SH-SY5Y (cell line): ENCODE results near the gene PRRT1B.

Experiments
- GATA2 ChIP-seq: IDR thresholded peaks from 2 replicates; pipeline ENCODE4 v1.6.1; 2011; ENCODE audit warnings: mild to moderate bottlenecking, low read depth, low read length
- GATA3 ChIP-seq: IDR thresholded peaks from 2 replicates; pipeline ENCODE4 v1.6.1; 2011; ENCODE audit warnings: low read depth, mild to moderate bottlenecking, low read length, moderate library complexity

Gene PRRT1B

DNA sequence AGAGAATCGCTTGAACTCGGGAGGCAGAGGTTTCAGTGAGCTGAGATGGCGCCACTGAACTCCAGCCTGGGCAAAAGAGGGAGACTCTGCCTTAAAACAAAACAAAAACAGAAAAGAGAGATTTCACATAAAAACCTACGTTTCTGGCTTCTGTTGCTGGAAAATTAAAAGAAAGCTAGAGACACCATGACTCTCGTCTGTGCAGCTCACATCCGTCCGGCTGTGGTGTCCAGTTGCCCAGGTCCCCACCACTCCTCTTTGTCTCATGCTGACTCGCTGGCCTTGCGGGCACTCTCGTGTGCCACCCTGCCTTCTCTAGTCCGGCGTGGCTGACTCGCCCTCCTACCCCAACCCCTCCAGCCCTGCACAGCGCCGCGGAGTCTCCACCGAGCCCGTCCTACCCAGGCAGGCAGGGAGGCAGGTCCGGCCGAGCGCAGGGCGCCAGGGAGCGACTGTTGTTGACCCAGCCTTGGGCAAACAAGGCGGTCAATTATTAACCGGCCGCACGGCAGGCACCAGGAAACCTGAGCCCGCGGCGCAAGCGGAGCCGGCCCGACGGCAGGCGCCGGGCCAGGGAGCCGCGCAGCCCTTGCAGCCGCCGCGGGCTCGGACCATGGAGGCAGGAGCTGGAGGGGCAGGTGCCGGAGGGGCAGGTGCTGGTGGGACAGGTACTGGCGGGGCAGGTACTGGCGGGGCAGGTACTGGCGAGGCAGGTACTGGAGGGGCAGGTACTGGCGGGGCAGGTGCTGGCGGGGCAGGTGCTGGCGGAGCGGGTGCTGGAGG is at the start of gene PRRT1B:
Gene PRRT1B, plus strand, starts transcription at position 521 of the 783 bp plus-strand sequence. Its CDS starts 93 bp downstream, at position 614.
- TF ChIP-seq GATA3 (no peak), GATA2 (no peak)

DNA sequence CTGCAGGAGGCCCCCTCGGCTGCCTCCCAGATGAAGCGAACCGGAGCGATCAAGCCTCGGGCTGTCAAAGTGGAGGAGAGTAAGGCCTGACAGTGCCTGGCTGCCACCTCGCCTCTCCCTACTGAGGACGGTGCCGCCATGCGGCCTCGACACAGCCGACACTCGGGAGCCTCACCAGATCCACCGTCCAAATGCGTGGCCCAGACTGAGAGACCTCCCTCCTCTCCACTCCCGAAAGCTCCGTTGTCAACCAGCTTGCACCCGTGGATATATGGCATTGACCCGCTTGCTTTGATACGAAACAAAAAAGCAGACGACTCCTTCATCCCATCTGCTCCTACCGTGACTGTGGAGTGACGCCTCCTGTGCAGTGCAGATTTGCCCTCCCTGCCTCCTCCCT is 49.5 kb upstream of the PRRT1B start:
- TF ChIP-seq GATA3 (no peak), GATA2 (no peak)

GRCh38 chr9:131496844-131497405 is 48.4 kb upstream of the PRRT1B start:
- TF ChIP-seq GATA3 (no peak), GATA2 (no peak)

- TF ChIP-seq GATA2: no peak
Observed at GRCh38 chr9:131499254-131499767, 46.0 kb upstream of the PRRT1B start.

- TF ChIP-seq GATA3: no peak
Observed at GRCh38 chr9:131500377-131500776, 44.9 kb upstream of the PRRT1B start.

DNA sequence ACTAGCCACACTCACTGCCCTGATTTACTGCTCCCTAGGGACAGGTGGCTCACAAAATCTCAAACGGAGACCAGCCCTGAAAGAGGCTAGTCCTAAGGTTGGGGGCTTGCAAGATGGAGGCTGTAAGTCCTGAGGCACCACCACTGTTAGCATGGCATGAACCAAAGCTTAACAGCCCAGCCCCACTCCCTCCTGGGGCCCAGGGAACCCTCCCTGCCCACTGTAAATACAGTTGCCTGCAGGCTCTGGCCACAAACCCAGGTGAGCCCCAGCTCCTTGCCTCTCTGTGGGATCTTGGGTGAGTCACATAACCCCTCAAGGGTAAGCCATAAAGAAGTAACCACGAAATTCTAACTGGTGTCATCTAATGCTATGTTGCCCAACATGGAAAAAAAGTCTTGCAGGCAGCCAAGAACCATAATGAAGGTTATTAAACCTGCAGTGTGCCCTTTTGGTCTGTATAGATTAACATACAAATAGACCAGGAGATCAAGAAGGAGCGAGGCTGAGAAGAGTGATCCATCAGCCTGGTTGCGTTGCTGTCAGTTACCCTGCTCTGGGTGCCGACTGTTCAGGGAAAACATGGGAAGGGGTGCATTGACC is 44.3 kb upstream of the PRRT1B start:
- TF ChIP-seq GATA3: no peak
- TF ChIP-seq GATA2: no peak

GRCh38 chr9:131502781-131503625 is 42.3 kb upstream of the PRRT1B start, which contains the start of gene POMT1:
Gene POMT1, plus strand, starts transcription at chr9:131502918. Its CDS starts 1,301 bp downstream, at chr9:131504219.
- no peak for TF ChIP-seq GATA3
- no peak for TF ChIP-seq GATA2

- TF ChIP-seq GATA3 (no peak), GATA2 (no peak)
Observed at GRCh38 chr9:131503626-131504465, 41.5 kb upstream of the PRRT1B start.

DNA sequence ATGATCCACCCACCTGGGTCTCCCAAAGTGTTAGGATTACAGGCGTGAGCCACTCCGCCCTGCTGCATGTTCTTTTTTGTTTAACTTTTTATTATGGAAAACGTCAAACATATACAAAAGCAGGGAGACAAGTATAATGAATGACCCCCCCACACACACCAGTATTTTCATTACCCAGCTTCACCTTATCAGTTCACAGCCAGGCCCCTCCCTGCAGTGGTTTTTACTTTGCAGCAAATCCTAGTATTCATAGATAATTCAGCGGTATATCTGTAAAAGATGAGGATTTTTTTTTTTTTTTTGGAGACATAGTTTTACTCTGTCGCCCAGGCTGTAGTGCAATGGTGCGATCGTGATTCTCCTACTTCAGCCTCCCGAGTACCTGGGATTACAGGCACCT is 40.3 kb upstream of the PRRT1B start:
- TF ChIP-seq GATA2 (no peak), GATA3 (no peak)

DNA sequence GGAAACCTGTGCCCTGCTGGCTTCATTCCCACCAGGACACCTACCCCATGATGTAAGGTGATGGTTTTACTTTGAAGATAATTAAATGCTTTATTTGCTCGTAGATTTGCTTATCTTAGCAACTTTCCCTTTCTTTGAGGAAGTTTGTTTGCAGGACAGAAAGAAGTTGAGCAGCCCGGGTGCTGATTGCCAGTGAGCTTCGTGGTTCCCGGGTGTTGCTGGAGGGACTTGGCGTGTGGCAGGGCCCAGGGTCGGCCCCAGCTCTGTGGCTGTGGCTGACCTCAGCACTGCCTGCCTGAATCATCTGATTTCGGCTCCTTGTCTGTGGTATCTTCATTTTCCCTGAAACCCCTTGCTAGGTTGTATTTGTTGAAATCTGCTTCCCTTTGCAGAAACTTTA is 33.9 kb upstream of the PRRT1B start:
- no peak for TF ChIP-seq GATA2
- no peak for TF ChIP-seq GATA3

DNA sequence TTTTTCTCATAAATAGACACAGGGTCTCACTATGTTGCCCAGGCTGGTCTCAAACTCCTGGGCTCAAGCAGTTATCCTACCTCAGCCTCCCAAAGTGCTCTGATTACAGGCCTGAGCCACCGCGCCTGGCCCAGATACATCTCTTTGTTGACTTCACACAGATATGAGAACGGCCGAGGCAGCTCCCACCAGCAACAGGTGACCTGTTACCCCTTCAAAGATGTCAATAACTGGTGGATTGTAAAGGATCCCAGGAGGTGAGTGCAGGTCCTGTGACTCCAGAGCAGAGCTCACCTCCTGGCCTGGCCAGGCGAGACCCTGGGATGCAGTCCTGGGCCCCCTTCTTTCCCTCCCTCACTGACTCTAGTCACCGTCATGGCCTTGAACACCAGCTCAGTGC is 33.4 kb upstream of the PRRT1B start:
- TF ChIP-seq GATA2: no peak
- TF ChIP-seq GATA3: no peak

GRCh38 chr9:131513177-131513576 is 32.1 kb upstream of the PRRT1B start:
- TF ChIP-seq GATA2 (no peak), GATA3 (no peak)

DNA sequence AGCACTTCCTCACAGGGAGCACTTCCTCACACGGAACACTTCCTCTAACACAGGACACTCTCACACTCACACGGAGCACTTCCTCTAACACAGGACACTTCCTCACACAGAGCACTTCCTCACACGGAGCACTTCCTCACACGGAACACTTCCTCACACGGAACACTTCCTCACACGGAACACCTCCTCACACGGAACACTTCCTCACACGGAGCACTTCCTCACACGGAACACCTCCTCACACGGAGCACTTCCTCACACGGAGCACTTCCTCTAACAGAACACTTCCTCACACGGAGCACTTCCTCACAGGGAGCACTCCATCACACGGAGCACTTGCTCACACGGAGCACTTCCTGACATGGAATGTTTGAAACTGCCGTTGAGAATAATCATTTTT is 29.2 kb upstream of the PRRT1B start:
- TF ChIP-seq GATA2 (no peak), GATA3 (no peak)
